K562 (cell line): ENCODE data around the gene UFSP2. TPM values are rescaled to one million over a fixed set of nuclear protein-coding genes. Genes with fewer than 3 reads are reported as not detected.

Source experiments
- ATAC-seq: fragments of 200-7000 bp; cut with Tn5 transposase; 3 replicates; pipeline ENCODE4 v1.9.1; 2020; ENCODE audit warnings: moderate library complexity
- BruUV-seq: library from RNA; stranded (reverse); fragments of 400-500 nt; replicated peaks from 2 replicates; lab custom pipeline; 2021; lab: Mats Ljungman, UMichigan
- CTCF ChIA-PET: fragments of 300-600 bp; formaldehyde crosslinking; extraction: SDS; loops from one replicate; lab custom pipeline; 2021; ENCODE audit warnings: low intra/inter-chr PET ratio; lab: Yijun Ruan, JAX
- POLR2A ChIA-PET: fragments of 300-600, 350-650 bp; sonication (Branson Sonifier 250); formaldehyde crosslinking; extraction: SDS; loops from one replicate; lab custom pipeline; 2021; ENCODE audit warnings: antibody characterized with exemption, inconsistent platforms; lab: Yijun Ruan, JAX
- DNase-seq, 4 experiments: peaks; one replicate each; pipeline versions ENCODE4 v3.0.0 to v3.0.0-alpha.2; 2011 to 2018; ENCODE audit warnings: low spot score in 3 of 4, mixed read lengths in 3 of 4; ENCODE audit errors: extremely low read depth in 1 of 4
- FAIRE-seq: peaks from 2 replicates; lab custom pipeline; 2011; peaks lifted over from hg19 to GRCh38; lab: Jason Lieb, UNC
- H2AFZ ChIP-seq: 2 replicates; pipeline ENCODE4 v1.6.0; 2011; ENCODE audit warnings: low read depth, low read length, control low read depth, inconsistent platforms
- H3K27ac ChIP-seq: fragments of 200-600 bp; 3 replicates; pipeline ENCODE4 v1.8.0; 2011; ENCODE audit warnings: low read depth, mild to moderate bottlenecking, control low read depth, inconsistent platforms, low read length, moderate library complexity, mixed read lengths; ENCODE audit errors: extremely low read depth
- H3K27me3 ChIP-seq, 2 experiments: fragments of 300-600 bp in 1 of 2; 2 replicates in 1 of 2; 3 replicates in 1 of 2; pipeline versions ENCODE4 v1.6.0 to v1.8.0; 2011; ENCODE audit warnings: inconsistent platforms in 2 of 2, low read length in 2 of 2, mild to moderate bottlenecking in 1 of 2, mixed read lengths in 1 of 2, moderate library complexity in 1 of 2; ENCODE audit not compliant: control insufficient read depth in 2 of 2, insufficient read depth in 2 of 2
- H3K36me3 ChIP-seq: fragments of 300-600 bp; 3 replicates; pipeline ENCODE4 v1.8.0; 2011; ENCODE audit warnings: mild to moderate bottlenecking, low read length, inconsistent platforms; ENCODE audit not compliant: control insufficient read depth, insufficient read depth
- H3K4me1 ChIP-seq, 2 experiments: fragments of 200-600 bp in 1 of 2; replicated peaks in 1 of 2; 2 replicates in 1 of 2; 3 replicates in 1 of 2; pipeline versions ENCODE4 v1.5.1 to v1.8.0; 2011; ENCODE audit warnings: inconsistent platforms in 2 of 2, low read length in 2 of 2, mild to moderate bottlenecking in 1 of 2, mixed read lengths in 1 of 2, moderate library complexity in 1 of 2; ENCODE audit not compliant: control insufficient read depth in 2 of 2, insufficient read depth in 2 of 2
- H3K4me2 ChIP-seq: 2 replicates; pipeline ENCODE4 v1.6.1; 2011; ENCODE audit warnings: low read length, control low read depth, inconsistent platforms, mixed read lengths; ENCODE audit not compliant: insufficient read depth
- H3K4me3 ChIP-seq: fragments of 200-600 bp; sonication (generic), shearing (Covaris generic); 2 replicates; pipeline ENCODE4 v1.5.1; 2016; ENCODE audit warnings: control low read depth, inconsistent platforms
- H3K79me2 ChIP-seq: fragments of 200-600 bp; 3 replicates; pipeline ENCODE4 v1.8.0; 2011; ENCODE audit warnings: low read length, inconsistent platforms; ENCODE audit not compliant: control insufficient read depth, insufficient read depth
- H3K9ac ChIP-seq, 2 experiments: 2 replicates each; pipeline versions ENCODE4 v1.6.0 to v1.6.1; 2011; ENCODE audit warnings: low read depth in 2 of 2, low read length in 2 of 2, control low read depth in 1 of 2, inconsistent platforms in 1 of 2, mild to moderate bottlenecking in 1 of 2, mixed read lengths in 1 of 2; ENCODE audit not compliant: insufficient read depth in 1 of 2
- H3K9me1 ChIP-seq: one replicate; pipeline ENCODE4 v1.6.0; 2011; ENCODE audit warnings: inconsistent platforms, mild to moderate bottlenecking, low read length, moderate library complexity; ENCODE audit not compliant: control insufficient read depth, insufficient read depth
- H3K9me3 ChIP-seq: replicated peaks from 2 replicates; pipeline ENCODE4 v1.5.1; 2011; ENCODE audit warnings: low read depth, low read length, inconsistent platforms; ENCODE audit not compliant: control insufficient read depth, insufficient read depth
- H4K20me1 ChIP-seq: replicated peaks from 2 replicates; pipeline ENCODE4 v1.6.1; 2011; ENCODE audit warnings: low read length, inconsistent platforms, mixed read lengths; ENCODE audit not compliant: control insufficient read depth, insufficient read depth
- ARNT ChIP-seq, 2 experiments: fragments of 450-650 bp; IDR thresholded peaks; 2 replicates each; pipeline ENCODE4 v1.6.1; 2016; ENCODE audit warnings: mild to moderate bottlenecking in 1 of 2
- BCOR ChIP-seq: fragments of 450-650 bp; IDR thresholded peaks from 2 replicates; pipeline ENCODE4 v1.6.1; 2016
- DACH1 ChIP-seq: fragments of 450-650 bp; IDR thresholded peaks from 2 replicates; pipeline ENCODE4 v1.6.1; 2018; ENCODE audit not compliant: partially characterized antibody
- EP400 ChIP-seq: fragments of 450-650 bp; IDR thresholded peaks from 2 replicates; pipeline ENCODE4 v1.6.1; 2017; ENCODE audit warnings: antibody characterized with exemption, mild to moderate bottlenecking, moderate library complexity
- FOXJ3 ChIP-seq: sonication (generic); formaldehyde crosslinking; IDR thresholded peaks from 2 replicates; pipeline ENCODE4 v1.4.0; 2020; ENCODE audit warnings: mild to moderate bottlenecking, missing genetic modification reagents
- HDAC2 ChIP-seq: fragments of 450-650 bp; IDR thresholded peaks from 2 replicates; pipeline ENCODE4 v1.6.1; 2016; ENCODE audit warnings: mild to moderate bottlenecking
- KDM5B ChIP-seq: fragments of 200-600 bp; sonication (generic); IDR thresholded peaks from 2 replicates; pipeline ENCODE4 v1.6.1; 2012; ENCODE audit warnings: low read depth, mild to moderate bottlenecking, moderate library complexity, low read length, control low read depth, inconsistent platforms; ENCODE audit not compliant: insufficient replicate concordance
- NCOA4 ChIP-seq: fragments of 450-650 bp; IDR thresholded peaks from 2 replicates; pipeline ENCODE4 v1.6.1; 2018; ENCODE audit warnings: mild to moderate bottlenecking; ENCODE audit not compliant: partially characterized antibody
- RNF2 ChIP-seq: sonication (generic); IDR thresholded peaks from 2 replicates; pipeline ENCODE4 v1.6.1; 2016
- ZFP36 ChIP-seq: fragments of 150-350 bp; IDR thresholded peaks from 2 replicates; pipeline ENCODE4 v1.6.1; 2018; ENCODE audit warnings: low read length, low read depth; ENCODE audit not compliant: partially characterized antibody
- WGBS: fragments of 100-300 bp; shearing (Covaris generic); methylation state at CpG from one replicate; pipeline ENCODE4 v1.1.6; 2016; ENCODE audit warnings: low coverage, mixed read lengths; ENCODE audit not compliant: insufficient coverage; ENCODE audit errors: missing lambda C conversion rate; 5-methylcytosine and 5-hydroxymethylcytosine counted together
- in situ Hi-C: fragments of 300-500 bp; cut with MboI; formaldehyde crosslinking; loops from 4 replicates; pipeline ENCODE4 v1.15.0; 2018; ENCODE audit warnings: inconsistent platforms, mixed read lengths
- intact Hi-C: fragments of 100-400 bp; cut with micrococcal nuclease; formaldehyde crosslinking; loops from 2 replicates; pipeline ENCODE4 v1.14.2; 2022
- polyA plus RNA-seq, 8 experiments: library from polyadenylated mRNA; depleted of rRNA in 4 of 8; stranded (reverse) in 5 of 8; unstranded in 3 of 8; fragments of >200 nt; fragmentation: Nextera tagmentation in 2 of 8; fragmentation: Illumina TruSeq in 1 of 8; extraction: Ambion mirVana in 2 of 8; extraction: Trizol in 1 of 8; gene quantifications; 2 replicates each; pipeline versions ENCODE4 v1.2.1 to v1.2.3, GENCODE V29; 2011 to 2014; ENCODE audit warnings: inconsistent platforms in 1 of 8, missing spikeins in 1 of 8
- total RNA-seq, 7 experiments: library from RNA; depleted of rRNA in 6 of 7; stranded (reverse); fragments of >200 nt in 6 of 7; fragmentation: Illumina TruSeq in 2 of 7; extraction: Trizol in 2 of 7; gene quantifications; 2 replicates each; pipeline versions ENCODE4 v1.2.1 to v1.2.3, GENCODE V29; 2011 to 2021; ENCODE audit warnings: low replicate concordance in 1 of 7
- TF ChIP-seq, protein P1 (sequence below): sonication (generic); formaldehyde crosslinking; IDR thresholded peaks from 2 replicates; pipeline ENCODE4 v1.9.0; 2022; ENCODE audit warnings: mild to moderate bottlenecking, missing genetic modification reagents
- TF ChIP-seq, protein P2 (sequence below), 2 experiments: fragments of 450-650 bp in 1 of 2; sonication (generic) in 1 of 2; formaldehyde crosslinking in 1 of 2; IDR thresholded peaks in 1 of 2; conservative IDR thresholded peaks in 1 of 2; 2 replicates each; pipeline versions ENCODE4 v1.6.1 to v1.8.1; 2016 to 2023; ENCODE audit warnings: mild to moderate bottlenecking in 2 of 2, moderate library complexity in 2 of 2, inconsistent platforms in 1 of 2, missing genetic modification reagents in 1 of 2
- TF ChIP-seq, protein P3 (sequence below): fragments of 150-350 bp; conservative IDR thresholded peaks from 2 replicates; pipeline ENCODE4 v1.6.1; 2014; ENCODE audit warnings: low read length
- TF ChIP-seq, protein P4 (sequence below): fragments of 250-450 bp; sonication (Bioruptor Pico); IDR thresholded peaks from 2 replicates; pipeline ENCODE4 v1.8.0; 2022; ENCODE audit warnings: inconsistent platforms
- TF ChIP-seq, protein P5 (sequence below): sonication (generic); formaldehyde crosslinking; IDR thresholded peaks from 2 replicates; pipeline ENCODE4 v1.8.0; 2022; ENCODE audit warnings: mild to moderate bottlenecking, missing genetic modification reagents

UFSP2 gene
- total and polyA plus RNA-seq, 9 of the 15 experiments (the other 6 are each of a cell fraction or from before 2014, with no cell fraction given) = 20.1 to 55.8 (median 26.6) TPM

DNA sequence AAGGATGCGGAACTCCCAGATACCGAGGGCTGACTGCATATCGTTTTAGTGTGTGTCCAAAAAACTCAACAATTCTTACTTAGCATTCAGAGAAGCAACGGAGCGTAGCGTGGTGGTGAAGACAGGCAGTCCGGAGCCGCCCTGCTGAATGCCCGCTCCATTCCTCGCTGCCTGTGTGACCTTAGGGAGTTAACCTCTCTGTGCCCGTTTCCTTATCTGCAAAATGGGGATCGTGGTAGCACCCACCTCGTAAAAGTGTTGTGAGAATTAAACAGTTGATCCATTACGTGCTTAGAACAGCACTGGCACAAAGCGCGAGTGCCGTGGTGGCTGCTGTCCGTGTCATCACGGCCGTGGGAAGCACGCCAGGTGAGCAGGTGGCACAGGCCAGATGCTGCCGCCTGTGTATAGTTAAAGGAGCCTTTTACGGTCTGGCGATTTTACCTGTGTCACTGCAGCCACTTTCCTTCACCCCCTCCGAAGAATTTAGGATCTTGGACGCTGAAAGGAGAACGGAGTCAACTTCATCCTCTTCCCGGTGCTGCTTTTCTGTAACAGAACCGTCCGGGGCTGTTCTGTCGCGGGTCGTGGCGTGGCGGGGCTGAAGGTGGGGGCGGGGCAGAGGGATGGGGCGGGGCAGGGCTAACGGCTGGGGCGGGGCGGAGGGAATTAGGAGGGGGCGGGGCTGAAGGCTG, 44.9 kb upstream of the UFSP2 start:
- peaks cover 9 to 12% of the 10 kb centered on the region in 2 experiments for H3K4me1 ChIP-seq
- in situ Hi-C loops (no loop called here), intact Hi-C loops (loop anchor here (1.0 to 5.0 kb wide), 2 partner anchors 57 to 127 kb away; no protein-coding TSS in a partner anchor)
- CTCF ChIA-PET = interaction anchor here (1.1 kb wide), 1 partner anchor 127 kb away, joined by 5 read pairs; no protein-coding TSS in a partner anchor
- 3% methylated on average over 33 of the region's 41 CpGs for WGBS
- H3K4me2 ChIP-seq = peak overlapping the region; percentile 99
- H3K9me1 ChIP-seq = no peaks in the 10 kb centered on the region
- H2AFZ ChIP-seq = peak overlapping the region; percentile 91
- DNase-seq (peak in 3 of 4 experiments; percentile 16 to 38 (median 18)), FAIRE-seq (peak; percentile 46), ATAC-seq (peak; percentile 51)
- H3K9me3 ChIP-seq = peaks cover 2% of the 10 kb centered on the region; the same call in 1 of the 2 replicates
- H3K36me3 ChIP-seq = no peaks in the 10 kb centered on the region
- TSS peak; percentile 72 for BruUV-seq
- H3K27me3 ChIP-seq = peaks cover 32 to 39% of the 10 kb centered on the region in 2 experiments
- peak overlapping the region; percentile 53 for H3K4me3 ChIP-seq
- peak overlapping the region; percentile 56 to 91 for H3K9ac ChIP-seq
- no peaks in the 10 kb centered on the region for H4K20me1 ChIP-seq
- POLR2A ChIA-PET = no interaction called here
- H3K27ac ChIP-seq = no peak overlapping the region; the same call in 2 of the 3 replicates
- H3K79me2 ChIP-seq = no peaks in the 10 kb centered on the region
- TF ChIP-seq EP400 (no peak), NCOA4 (no peak), ARNT (IDR thresholded peaks at IDR 0.05) (no peak), BCOR (peak; percentile 70; the same call in 1 of the 2 replicates), ZFP36 (peak; percentile 49), RNF2 (peak; percentile 60; the same call in 1 of the 2 replicates), KDM5B (peak; percentile 20), FOXJ3 (no peak), DACH1 (no peak), HDAC2 (peak; percentile 34; the same call in 1 of the 2 replicates)
- TF ChIP-seq, protein P1, sequence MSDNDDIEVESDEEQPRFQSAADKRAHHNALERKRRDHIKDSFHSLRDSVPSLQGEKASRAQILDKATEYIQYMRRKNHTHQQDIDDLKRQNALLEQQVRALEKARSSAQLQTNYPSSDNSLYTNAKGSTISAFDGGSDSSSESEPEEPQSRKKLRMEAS (CRISPR knock-in tag) = peak; percentile 57; the same call in 1 of the 2 replicates
- TF ChIP-seq, protein P2, sequence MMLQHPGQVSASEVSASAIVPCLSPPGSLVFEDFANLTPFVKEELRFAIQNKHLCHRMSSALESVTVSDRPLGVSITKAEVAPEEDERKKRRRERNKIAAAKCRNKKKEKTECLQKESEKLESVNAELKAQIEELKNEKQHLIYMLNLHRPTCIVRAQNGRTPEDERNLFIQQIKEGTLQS (IDR thresholded peaks at IDR 0.05) = no peak
- TF ChIP-seq, protein P2 (CRISPR knock-in tag; conservative IDR thresholded peaks at IDR 0.05) = no peak
- TF ChIP-seq, protein P3, sequence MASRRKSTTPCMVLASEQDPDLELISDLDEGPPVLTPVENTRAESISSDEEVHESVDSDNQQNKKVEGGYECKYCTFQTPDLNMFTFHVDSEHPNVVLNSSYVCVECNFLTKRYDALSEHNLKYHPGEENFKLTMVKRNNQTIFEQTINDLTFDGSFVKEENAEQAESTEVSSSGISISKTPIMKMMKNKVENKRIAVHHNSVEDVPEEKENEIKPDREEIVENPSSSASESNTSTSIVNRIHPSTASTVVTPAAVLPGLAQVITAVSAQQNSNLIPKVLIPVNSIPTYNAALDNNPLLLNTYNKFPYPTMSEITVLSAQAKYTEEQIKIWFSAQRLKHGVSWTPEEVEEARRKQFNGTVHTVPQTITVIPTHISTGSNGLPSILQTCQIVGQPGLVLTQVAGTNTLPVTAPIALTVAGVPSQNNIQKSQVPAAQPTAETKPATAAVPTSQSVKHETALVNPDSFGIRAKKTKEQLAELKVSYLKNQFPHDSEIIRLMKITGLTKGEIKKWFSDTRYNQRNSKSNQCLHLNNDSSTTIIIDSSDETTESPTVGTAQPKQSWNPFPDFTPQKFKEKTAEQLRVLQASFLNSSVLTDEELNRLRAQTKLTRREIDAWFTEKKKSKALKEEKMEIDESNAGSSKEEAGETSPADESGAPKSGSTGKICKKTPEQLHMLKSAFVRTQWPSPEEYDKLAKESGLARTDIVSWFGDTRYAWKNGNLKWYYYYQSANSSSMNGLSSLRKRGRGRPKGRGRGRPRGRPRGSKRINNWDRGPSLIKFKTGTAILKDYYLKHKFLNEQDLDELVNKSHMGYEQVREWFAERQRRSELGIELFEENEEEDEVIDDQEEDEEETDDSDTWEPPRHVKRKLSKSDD = no peak
- TF ChIP-seq, protein P4, sequence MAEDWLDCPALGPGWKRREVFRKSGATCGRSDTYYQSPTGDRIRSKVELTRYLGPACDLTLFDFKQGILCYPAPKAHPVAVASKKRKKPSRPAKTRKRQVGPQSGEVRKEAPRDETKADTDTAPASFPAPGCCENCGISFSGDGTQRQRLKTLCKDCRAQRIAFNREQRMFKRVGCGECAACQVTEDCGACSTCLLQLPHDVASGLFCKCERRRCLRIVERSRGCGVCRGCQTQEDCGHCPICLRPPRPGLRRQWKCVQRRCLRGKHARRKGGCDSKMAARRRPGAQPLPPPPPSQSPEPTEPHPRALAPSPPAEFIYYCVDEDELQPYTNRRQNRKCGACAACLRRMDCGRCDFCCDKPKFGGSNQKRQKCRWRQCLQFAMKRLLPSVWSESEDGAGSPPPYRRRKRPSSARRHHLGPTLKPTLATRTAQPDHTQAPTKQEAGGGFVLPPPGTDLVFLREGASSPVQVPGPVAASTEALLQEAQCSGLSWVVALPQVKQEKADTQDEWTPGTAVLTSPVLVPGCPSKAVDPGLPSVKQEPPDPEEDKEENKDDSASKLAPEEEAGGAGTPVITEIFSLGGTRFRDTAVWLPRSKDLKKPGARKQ (CRISPR knock-in tag) = no peak
- TF ChIP-seq, protein P5, sequence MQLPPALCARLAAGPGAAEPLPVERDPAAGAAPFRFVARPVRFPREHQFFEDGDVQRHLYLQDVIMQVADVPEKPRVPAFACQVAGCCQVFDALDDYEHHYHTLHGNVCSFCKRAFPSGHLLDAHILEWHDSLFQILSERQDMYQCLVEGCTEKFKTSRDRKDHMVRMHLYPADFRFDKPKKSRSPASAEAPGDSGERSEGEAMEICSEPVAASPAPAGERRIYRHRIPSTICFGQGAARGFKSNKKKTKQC (CRISPR knock-in tag) = 0 out of 2 replicates have a peak, but pooled peaks have one; percentile 48
